Body of pancreas (tissue), 4 donors: ENCODE measurements around the gene MKRN2.

ENCODE experiments used
- CTCF ChIP-seq, 7 experiments: fragments of 450-650 bp in 4 of 7; fragments of 200-600 bp in 3 of 7; sonication (generic) in 3 of 7; IDR thresholded peaks; one replicate each; pipeline ENCODE4 v1.5.1; 2016 to 2019; ENCODE audit warnings: antibody characterized with exemption in 7 of 7
- POLR2A ChIP-seq, 3 donors: fragments of 450-650 bp; IDR thresholded peaks; one replicate each; pipeline ENCODE4 v1.6.1; 2016; ENCODE audit warnings: antibody characterized with exemption in 3 of 3, mild to moderate bottlenecking in 2 of 3

GRCh38 chr3:12603969-12604368, 47.1 kb downstream of the MKRN2 start:
- TF ChIP-seq CTCF (IDR thresholded peaks at IDR 0.05) (no peak), POLR2A (IDR thresholded peaks at IDR 0.05) (no peak)
